Measurements from ENCODE around the gene PTPRT.

Gene PTPRT

DNA sequence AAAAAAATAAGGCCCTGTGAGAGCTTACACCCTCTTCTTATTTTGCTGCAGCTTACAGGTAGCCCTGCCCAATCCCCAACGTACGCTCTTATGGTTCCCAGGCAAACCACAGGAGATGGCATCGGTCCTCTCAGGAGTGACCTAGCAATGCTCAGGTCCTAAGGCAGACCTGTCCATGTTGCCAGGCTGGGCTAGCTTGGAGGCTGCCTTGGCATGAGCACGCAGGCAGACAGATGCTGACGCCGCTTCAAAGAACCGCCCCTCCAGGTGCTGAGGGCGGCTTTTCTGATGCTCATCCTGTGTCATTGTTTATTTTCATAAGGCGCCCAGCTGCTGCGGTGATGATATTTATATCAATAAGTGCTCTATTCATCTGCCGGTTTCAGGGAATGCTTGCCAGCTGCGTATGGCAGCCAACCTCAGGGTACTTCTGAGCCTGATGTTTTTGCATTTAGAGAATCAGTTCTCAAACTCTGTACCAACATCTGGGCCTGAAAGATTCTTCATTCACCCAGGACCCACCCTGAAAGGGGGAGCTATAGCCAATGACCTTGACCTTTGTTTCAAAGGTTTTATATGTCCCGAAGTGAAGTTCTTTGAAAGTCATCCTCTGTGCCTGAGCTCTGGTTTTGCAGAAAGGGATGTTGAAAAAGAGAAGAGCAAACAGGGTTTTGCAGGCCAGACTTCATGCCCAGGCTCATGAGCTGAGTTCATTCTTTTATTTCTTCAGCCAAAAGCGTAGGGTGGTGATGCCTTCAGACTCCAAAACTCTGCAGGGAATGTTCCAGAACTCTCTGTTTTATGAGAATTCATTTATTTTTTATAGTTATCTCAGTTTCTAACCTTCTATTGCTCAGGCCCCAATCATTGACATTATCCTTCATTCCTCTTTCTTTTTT is 1095.9 kb downstream of the PTPRT start:
- DNase-seq: no peak

DNA sequence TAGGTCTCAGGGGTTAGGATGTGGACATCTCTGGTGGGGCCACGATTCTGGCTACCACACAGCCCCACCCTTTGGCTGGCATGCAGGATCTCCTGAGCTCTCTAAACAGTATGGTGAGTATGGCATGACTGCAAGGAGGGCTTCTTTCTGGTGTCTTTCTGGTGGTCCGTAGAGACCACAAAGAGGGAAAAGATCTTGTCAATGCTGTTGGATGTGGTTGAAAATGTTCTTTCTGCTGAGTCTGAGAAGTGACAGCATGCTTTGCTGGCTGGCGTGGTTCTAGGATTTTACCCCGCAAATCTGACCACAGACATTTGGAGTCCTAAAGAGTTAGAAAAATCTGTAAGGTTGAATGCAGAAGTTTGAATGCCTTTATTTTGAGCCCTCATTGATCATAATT is 1096.7 kb downstream of the PTPRT start:
- DNase-seq: no peak

DNA sequence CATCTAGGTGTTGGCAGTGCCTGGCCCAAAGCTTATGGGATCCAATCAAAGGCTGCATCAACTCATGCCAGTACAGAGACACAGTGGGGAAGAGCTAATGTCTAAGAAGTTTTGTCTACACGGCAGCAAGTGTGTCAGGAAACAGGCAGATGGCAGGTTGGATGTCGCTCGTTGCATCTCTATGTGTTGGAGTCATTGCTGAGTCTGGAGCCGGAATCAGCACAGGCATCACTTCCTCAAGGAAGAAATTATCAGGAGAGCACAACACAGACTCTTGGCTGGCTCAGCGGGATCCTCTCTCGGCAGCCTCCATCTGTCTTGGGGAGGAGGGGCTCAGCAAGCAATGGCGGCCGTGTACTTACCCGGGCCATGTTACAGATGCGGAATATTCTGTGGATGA is 1104.3 kb downstream of the PTPRT start:
- DNase-seq: no peak

DNA sequence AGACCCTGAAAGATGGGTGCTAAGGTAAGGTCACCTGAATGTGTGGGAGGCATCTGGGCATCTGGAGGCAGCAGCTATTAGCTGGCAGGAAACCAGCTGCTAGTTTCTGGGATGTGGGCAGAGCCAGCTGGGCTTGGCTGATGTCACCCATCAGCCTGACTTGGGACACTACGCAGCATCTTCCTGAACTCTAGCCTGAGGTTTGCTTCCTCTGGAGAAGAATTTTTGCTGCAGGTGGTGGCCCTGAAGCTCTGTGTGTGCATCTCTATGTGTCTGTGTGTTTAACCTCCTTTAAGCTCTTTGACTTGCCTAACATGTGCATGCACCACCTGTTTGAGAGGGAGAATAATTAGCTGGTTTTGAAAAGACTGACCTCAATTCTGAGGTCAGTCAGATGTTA is 1106.4 kb downstream of the PTPRT start:
- no peak for DNase-seq

DNA sequence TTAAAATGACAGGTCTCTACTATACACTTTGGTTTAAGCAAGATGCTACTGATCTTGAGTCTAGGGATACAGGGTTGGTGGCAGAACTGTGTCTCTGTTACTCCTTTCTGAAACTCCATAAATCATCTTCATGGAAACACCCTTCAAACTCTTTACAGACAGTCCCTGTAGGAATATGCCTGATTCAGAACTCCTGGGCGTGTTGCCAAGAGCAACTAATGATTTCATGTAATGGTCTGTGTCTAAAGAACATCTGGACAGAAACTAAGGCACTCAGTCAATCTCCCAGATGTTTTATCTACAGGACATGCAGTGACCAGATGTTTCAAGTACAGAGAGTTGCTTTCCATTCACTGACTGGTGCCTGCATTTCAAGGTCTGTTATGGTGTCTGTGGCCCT is 1107.1 kb downstream of the PTPRT start:
- peak; percentile 63 for DNase-seq

DNA sequence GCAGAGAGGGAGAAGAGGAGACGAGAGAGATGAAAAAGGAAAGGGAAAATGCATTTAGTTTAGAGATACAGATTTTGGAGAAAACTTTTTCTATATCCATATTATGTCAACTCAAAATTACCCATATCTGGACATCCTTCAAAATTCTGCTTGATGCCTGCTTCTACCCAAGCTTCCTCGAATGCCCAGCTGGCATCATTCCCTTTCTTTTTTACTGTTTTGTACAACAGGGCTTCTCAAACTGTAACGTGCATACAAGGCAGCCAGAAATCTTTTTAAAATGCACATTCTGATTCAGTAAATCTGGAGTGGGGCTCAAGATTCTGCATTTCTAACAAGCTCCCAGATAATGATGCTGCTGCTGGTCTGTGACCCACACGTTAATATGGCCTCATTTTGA is 1108.8 kb downstream of the PTPRT start:
- no peak for DNase-seq

DNA sequence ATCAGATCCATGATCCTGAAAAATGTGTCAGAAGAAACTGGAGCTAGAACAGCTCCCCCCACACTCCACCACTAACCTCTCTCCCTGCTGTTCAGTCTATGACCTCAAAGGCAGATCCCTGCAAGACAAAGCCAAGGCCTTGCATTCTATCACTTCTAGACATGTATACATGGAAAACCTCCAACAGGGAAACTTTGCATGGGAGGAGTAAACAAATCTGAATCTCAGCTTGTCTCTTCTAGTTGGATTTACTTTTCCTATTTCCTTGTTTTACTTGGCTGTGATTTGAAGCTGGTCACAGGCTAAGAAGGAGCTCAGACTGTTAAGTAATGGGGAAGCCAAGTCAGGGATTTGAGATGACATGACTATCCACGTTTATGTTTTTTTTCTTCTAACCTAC is 1114.8 kb downstream of the PTPRT start:
- DNase-seq: no peak

DNA sequence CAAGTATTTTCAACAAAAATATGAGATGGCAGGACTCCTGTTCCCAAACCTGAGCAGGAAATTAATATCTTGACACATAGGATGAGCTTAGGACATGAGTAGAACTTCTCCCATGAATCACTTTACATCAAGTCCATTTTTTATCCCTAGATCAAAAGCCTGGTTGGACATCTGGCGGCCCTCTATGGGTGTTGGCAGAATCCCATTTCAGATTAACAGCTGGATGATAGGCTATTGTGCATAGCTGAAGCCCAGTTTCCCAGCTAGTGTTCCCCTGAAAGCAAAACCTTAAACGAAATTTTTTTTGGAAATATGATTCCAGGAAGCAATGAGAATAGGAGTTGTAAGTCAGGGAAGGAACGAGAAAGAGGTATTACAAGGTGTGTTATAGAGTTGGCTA is 1122.1 kb downstream of the PTPRT start:
- no peak for DNase-seq

DNA sequence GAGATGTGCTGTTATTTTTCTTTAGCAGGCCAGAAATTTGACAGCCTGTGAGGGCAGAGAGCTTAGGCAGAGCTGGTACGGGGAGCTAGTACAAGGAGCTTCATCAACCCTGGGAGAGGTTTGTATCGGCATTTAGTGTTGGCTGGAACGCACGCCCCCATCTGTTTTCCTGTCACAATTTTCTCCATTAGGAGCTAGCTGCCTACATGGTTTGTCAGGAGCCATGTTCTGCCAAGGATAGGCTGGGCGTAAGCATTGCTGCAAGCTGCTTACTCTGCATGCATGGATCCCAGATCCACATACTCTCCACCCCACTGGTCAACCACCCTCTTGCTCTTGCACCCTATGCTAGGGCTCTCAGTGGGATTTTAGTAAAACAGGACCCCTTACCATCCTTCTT is 1122.5 kb downstream of the PTPRT start:
- no peak for DNase-seq

DNA sequence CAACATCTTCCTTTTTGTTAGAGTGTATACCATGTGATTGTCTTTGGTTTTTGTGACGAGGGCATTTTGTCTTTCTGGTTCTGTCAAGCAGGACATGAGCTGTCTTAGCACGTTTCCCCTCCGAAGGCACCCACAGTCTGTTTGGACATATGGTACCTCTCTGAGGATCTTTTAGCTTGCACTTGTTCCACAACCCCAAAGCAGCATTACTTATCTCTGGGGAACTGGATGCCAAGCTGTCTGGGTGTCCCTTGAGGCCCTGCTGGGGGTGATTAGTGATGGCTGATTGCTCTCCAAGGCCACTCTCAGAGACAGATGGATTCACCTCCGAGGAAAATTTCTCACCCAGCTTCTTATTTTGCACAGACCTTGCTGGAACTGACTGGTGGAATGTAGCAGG is 1126.6 kb downstream of the PTPRT start:
- no peak for DNase-seq

DNA sequence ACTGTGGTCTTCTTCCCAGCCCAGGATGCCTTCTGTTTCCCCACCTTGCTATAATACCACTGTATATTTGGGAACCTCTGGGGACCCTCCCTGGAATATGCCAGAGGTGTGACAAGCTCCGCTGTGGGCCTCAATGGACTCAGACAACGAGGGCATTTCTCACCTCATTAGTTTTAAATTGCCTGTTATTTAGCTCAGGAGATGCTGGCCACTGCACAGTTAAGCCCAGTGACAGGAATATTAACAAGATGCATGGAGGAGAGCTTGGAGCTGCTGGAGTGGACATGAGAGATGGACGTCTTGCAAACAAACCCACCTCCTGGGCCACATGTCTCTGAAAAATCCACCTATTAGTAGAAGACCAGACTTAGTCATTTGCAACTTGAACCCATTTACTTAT is 1136.4 kb downstream of the PTPRT start:
- no peak for DNase-seq

DNA sequence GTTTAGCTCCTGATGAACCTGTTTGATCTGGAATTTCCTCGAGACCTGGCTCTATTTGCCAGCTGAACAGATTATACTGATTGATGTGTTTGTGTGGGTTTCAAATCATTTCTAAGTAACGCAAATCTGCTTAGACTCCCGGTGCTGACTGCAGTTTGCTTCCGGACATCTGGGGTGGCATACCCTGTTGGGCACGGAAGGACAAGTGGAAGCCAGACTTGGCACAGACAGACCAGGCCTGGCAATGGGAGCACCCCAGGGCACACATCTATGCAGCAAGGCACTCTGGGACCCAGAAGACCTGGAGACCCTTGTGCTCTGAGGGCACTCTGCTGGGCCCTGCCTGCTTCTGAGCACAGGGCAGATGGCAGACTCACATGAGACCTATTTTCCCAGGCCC is 1137.8 kb downstream of the PTPRT start:
- DNase-seq: no peak

DNA sequence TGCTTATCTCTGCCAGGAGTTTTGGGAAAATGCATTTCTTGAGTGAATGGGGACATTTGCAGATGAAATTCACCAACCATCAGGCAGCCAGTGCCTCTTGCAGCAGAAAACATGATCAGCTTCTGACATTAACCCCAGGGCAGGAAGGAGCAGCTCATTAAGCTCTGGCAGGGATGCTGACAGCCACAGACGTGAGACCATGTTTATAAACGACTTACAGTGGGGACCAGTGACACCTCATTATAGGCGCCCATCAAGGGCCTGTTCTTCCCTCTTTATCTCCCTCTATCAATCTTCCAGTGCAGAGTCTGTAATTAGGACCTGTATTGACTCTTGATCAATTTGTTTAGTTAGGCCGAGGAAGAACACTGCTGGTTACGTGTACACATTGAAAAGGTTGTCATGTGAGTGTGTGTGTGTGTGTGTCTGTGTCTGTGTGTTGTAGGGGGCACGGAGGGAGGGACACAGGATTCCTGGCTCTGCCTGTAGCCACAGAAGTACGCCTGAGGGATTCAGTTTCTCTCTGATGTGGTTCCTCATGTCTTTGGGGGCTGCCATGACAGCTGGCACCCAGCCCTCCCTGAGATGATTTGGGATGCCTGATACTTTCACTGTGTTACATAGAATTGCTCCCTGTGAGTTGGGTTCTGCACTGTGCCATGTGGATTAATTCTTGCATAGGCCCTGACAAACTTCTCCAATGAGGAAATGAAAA is 1143.2 kb downstream of the PTPRT start:
- DNase-seq: no peak

DNA sequence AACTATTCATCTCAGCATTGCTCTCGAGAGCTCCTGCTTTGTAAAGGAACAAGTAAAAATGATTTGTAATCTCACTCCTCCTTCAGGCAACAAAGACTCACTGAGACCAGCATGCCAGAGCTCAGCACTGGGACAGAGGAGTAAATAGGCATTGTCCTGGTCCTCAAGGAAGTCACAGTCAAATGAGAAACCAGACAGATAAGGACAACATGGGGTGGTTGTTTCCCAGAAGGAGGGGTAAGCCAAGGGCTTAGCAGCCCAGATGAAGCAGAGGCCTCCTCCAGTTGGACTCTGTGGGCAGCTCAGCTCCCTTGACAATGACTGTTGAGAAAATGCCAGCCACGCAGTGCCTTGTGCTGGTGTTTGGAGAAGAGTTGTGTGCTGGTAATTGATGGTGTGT is 1145.8 kb downstream of the PTPRT start:
- no peak for DNase-seq

DNA sequence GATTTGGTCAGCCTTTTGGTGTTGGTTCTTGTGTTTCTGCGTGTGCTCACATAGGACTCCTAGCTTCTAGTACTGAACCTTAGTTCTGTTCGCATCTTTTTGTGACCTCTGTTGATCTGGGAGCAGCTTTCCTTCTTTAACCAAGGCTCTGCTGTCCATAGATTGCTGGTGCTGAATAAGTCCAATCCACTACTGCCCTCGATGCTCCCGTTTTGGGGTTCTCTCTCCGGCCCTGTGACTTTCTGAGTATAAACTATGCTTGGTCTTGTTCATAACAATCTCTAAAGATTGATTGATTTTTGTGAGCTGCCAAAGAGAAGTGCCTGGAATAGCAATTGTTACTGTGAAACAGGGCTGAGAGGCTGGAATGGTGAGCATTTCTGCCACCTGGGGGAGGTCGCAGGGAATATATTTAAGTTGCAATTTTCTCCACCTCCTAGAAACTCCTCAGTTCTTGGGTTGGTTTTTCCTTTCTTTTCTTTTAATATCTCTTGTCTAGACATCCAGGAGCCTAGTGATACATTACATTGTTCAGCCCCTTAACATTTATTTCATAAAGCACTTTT is 1148.6 kb downstream of the PTPRT start:
- DNase-seq: no peak

DNA sequence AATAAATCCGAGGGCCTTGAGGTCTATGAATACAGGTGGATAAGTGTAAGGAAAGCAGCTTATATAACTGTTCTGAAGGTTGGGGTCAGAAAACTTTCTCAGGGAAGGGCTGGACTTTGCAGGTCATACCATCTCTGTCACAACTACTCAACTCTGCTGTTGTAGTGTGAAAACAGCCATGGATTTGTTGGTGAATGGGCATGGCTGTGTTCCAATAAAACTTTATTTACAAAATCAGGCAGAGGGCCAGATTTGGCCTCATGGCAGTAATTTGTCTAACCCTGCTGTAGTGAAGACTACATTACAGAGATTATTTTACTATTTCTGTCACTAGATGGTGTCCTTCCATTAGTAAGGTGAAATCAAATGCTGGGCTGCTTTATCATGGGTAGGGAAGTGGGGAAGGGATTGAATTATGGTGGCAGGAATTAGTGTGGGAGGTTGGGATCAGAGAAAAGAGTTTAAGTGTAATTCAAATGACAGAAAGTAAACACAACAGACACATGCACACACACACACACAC is 1161.9 kb downstream of the PTPRT start:
- no peak for DNase-seq

DNA sequence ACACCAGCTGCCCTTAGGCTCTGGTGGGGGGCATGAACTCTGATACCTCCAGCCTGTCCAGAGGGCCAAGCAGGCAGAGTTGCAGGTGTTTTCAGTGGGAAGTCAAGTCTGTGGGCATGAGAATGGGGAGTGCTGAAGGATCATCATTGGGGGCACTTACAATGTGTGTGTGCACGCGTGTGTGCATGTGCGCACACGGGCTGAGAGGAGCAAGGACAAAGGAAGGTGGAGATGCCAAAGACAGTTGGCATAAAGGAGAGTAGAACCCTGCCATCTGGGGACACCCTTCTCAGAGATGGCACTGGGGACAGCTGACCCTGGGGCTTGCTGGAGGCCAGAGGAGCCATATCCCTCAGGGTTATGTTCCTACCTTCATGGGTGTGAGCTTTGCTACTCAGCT is 1163.1 kb downstream of the PTPRT start:
- DNase-seq: no peak

DNA sequence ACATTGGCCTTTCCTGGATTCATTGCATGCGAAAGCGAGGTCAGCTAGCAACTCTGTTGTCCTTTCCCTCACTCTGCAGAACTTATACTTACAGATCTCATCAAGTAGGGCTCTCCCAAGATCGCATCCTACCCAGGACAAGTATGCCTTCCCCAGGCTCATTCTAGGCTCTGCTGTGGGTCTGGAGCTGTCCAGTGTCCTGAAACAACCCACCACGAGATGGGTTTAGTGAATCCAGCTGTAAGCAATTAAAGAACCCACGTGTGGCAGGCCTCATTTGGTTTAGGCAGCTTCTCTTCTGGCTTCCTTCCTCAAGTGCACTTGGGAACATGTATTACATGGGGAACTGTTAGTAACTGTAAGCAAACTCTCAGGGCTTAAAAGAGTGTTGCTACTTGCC is 1165.1 kb downstream of the PTPRT start:
- DNase-seq: peak; percentile 39

All from left hindlimb (tissue), 1 donor.